IPS DF 6.9 (cell line): ENCODE results near the gene GSTT4.
"Not testable (repeated sequence)": the region's sequence is repeated elsewhere in the genome, so short reads cannot be mapped to it uniquely, and the experiment has no call there.

Experiments used
- DNase-seq: peaks from one replicate; pipeline ENCODE4 v3.0.0-alpha.2; 2013; ENCODE audit warnings: low read depth, low spot score
- H3K27ac ChIP-seq: one replicate; pipeline ENCODE4 v1.5.1; 2013; ENCODE audit warnings: low read length, control low read depth
- H3K27me3 ChIP-seq: 2 replicates; pipeline ENCODE4 v1.6.1; 2013; ENCODE audit warnings: mild to moderate bottlenecking, low read length; ENCODE audit not compliant: control insufficient read depth, insufficient read depth
- H3K36me3 ChIP-seq: 2 replicates; pipeline ENCODE4 v1.6.1; 2013; ENCODE audit warnings: low read length; ENCODE audit not compliant: control insufficient read depth, insufficient read depth
- H3K4me1 ChIP-seq: 2 replicates; pipeline ENCODE4 v1.6.1; 2013; ENCODE audit warnings: low read length; ENCODE audit not compliant: control insufficient read depth, insufficient read depth
- H3K4me3 ChIP-seq: 2 replicates; pipeline ENCODE4 v1.5.1; 2013; ENCODE audit warnings: mild to moderate bottlenecking, low read length
- H3K9me3 ChIP-seq: 2 replicates; pipeline ENCODE4 v1.6.1; 2013; ENCODE audit warnings: low read length, inconsistent platforms; ENCODE audit not compliant: control insufficient read depth, insufficient read depth
- WGBS: extraction: QIAGEN DNeasy Blood & Tissue Kit; methylation state at CpG from one replicate; pipeline ENCODE4 v1.1.7; 2013; ENCODE audit warnings: mixed read lengths, missing lambda C conversion rate; ENCODE audit not compliant: insufficient read length, insufficient coverage; 5-methylcytosine and 5-hydroxymethylcytosine counted together

Gene GSTT4

GRCh38 chr22:23955886-23956285 lies 49.4 kb downstream of the GSTT4 start:
- H3K9me3 ChIP-seq, H3K4me3 ChIP-seq, H3K27me3 ChIP-seq, H3K4me1 ChIP-seq, DNase-seq, H3K36me3 ChIP-seq, H3K27ac ChIP-seq: not testable (repeated sequence)
- WGBS: no CpG with 5 or more reads among the region's 8 CpGs

DNA sequence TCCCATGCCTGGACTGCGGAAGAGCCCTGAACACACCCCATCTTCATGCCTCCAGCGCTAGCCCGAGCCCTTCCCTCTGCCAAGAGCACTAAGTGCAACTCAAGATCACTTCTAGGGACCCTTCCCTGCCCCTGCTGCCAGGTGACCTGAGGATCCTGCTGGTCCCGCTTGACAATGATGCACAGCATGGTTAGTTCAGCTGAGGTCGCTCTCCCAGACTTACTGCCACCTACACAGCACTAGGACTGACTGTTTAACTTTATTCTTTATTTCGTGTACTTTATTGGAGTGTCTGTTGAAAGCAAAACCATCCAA lies 50.3 kb downstream of the GSTT4 start:
- H3K9me3 ChIP-seq, H3K36me3 ChIP-seq, H3K4me3 ChIP-seq, H3K4me1 ChIP-seq, H3K27ac ChIP-seq, H3K27me3 ChIP-seq, DNase-seq: not testable (repeated sequence)
- no CpG with 5 or more reads among the region's 6 CpGs for WGBS

DNA sequence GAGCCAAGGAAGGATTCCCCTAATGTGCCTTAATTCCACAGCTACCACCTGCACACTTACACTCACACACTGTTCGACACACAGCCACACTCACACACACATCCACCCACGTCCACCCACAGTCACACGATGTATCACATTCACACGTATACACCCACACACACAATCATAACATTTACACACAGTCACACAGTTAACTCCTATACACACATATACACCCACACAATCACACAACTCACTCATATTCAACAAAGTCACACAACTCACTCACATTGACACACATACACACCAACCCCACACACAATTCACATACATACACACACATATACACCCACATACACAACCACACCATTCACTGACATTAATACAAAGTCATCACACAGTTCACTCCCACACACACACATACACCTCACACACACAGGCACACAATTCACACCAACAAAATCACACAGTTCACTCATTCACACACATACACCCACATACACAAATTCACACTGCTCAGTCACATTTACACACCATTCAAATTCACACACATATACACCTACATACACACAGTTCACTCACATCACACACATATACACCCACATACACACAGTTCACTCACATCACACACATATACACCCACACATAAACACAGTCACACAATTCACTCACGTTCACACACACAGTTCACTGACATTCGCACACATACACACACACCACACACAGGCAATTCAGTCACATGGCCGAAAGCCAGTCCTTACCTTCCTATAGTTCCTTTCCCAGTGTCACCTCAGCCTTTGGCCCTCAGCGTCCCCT lies 50.9 kb downstream of the GSTT4 start:
- H3K27ac ChIP-seq, H3K9me3 ChIP-seq, DNase-seq, H3K4me1 ChIP-seq, H3K4me3 ChIP-seq, H3K36me3 ChIP-seq, H3K27me3 ChIP-seq: not testable (repeated sequence)
- WGBS: 100% methylated on average over 2 of the region's 8 CpGs

- not testable (repeated sequence) for H3K4me1 ChIP-seq, DNase-seq, H3K27me3 ChIP-seq, H3K4me3 ChIP-seq, H3K27ac ChIP-seq, H3K36me3 ChIP-seq, H3K9me3 ChIP-seq
- no CpG with 5 or more reads among the region's 4 CpGs for WGBS
Observed at GRCh38 chr22:23953485-23953884, 51.8 kb downstream of the GSTT4 start.

DNA sequence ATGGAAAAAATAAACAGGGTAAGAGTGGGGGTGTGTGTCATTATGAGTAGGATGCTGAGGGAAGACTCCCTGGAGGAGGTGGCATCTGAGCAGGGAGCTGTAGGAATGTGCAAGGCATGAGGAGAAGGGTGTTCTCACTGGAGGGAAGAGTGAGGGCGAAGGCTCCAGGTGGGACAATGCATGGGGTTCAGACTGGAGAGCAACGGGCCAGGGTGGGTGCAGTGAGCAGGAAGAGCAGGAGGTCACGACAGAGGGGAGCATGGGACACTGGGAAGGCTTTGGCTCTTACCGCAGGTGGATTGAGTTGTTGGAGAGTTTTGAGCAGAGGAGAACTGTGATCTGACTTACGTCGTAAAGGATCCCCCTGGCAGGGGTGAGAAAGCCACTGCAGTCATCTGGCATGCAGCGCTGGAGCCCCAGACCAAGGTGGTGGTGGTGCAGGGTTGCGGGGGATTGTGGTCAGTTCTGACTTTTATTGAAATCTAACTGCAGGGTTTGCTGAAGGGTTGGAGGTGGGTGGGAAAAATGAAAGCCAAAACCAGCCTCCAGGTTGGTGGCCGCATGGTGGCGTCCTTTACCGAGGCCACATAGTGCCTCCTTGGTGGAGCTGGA lies 52.4 kb downstream of the GSTT4 start:
- WGBS: no CpG with 5 or more reads among the region's 11 CpGs
- not testable (repeated sequence) for H3K4me3 ChIP-seq, H3K9me3 ChIP-seq, H3K4me1 ChIP-seq, DNase-seq, H3K27me3 ChIP-seq, H3K36me3 ChIP-seq, H3K27ac ChIP-seq

GRCh38 chr22:23951383-23951782 lies 53.9 kb downstream of the GSTT4 start:
- not testable (repeated sequence) for H3K4me3 ChIP-seq, H3K27me3 ChIP-seq, H3K27ac ChIP-seq, H3K36me3 ChIP-seq, H3K4me1 ChIP-seq, H3K9me3 ChIP-seq, DNase-seq
- no CpG with 5 or more reads among the region's 2 CpGs for WGBS

GRCh38 chr22:23949764-23950163 lies 55.5 kb downstream of the GSTT4 start:
- not testable (repeated sequence) for H3K36me3 ChIP-seq, H3K9me3 ChIP-seq, H3K4me1 ChIP-seq, DNase-seq, H3K27me3 ChIP-seq, H3K27ac ChIP-seq, H3K4me3 ChIP-seq
- WGBS: no CpG with 5 or more reads among the region's 18 CpGs
